Esophagus squamous epithelium (tissue), 5 donors: ENCODE measurements around the gene NECTIN2. TPM values are rescaled to one million over a fixed set of nuclear protein-coding genes. Genes with fewer than 3 reads are reported as not detected.
A peak's percentile ranks its signal among the peaks of the same experiment; 100 is the strongest.

Source experiments
- DNase-seq: peaks from one replicate; lab custom pipeline; 2025; lab: John Stamatoyannopoulos, UW
- H3K27ac ChIP-seq, 4 donors: fragments of 200-600 bp; sonication (generic); one replicate each; pipeline ENCODE4 v1.5.1; 2016 to 2019; ENCODE audit warnings: mild to moderate bottlenecking in 1 of 4
- H3K27me3 ChIP-seq, 4 donors: fragments of 200-600 bp; sonication (generic); 1 replicate in 3 of 4; 2 replicates in 1 of 4; pipeline versions ENCODE4 v1.5.1 to v1.6.0; 2017 to 2021; ENCODE audit warnings: antibody characterized with exemption in 1 of 4
- H3K36me3 ChIP-seq, 3 donors: fragments of 200-600 bp; sonication (generic); one replicate each; pipeline ENCODE4 v1.5.1; 2016 to 2019
- H3K4me1 ChIP-seq, 3 donors: fragments of 200-600 bp; sonication (generic); one replicate each; pipeline ENCODE4 v1.5.1; 2017 to 2019
- H3K4me3 ChIP-seq, 4 donors: fragments of 200-600 bp; sonication (generic); 1 replicate in 3 of 4; 2 replicates in 1 of 4; pipeline ENCODE4 v1.5.1; 2016 to 2019; ENCODE audit warnings: mild to moderate bottlenecking in 2 of 4, moderate library complexity in 1 of 4
- H3K9me3 ChIP-seq, 3 donors: fragments of 200-600 bp; sonication (generic); one replicate each; pipeline ENCODE4 v1.5.1; 2016 to 2019
- POLR2A ChIP-seq, 4 donors: fragments of 450-650 bp; IDR thresholded peaks; one replicate each; pipeline ENCODE4 v1.6.1; 2017; ENCODE audit warnings: antibody characterized with exemption in 4 of 4, mild to moderate bottlenecking in 4 of 4, moderate library complexity in 3 of 4
- WGBS, 2 donors: methylation state at CpG; one replicate each; pipeline ENCODE4 v1.1.5; 2018; 5-methylcytosine and 5-hydroxymethylcytosine counted together
- intact Hi-C: fragments of 100-400 bp; cut with DNase I; formaldehyde crosslinking; loops from one replicate; pipeline ENCODE4 v1.15.0; 2022
- total RNA-seq, 4 donors: library from RNA; depleted of rRNA; stranded (reverse); fragments of >200 nt; gene quantifications; one replicate each; pipeline ENCODE4 v1.1.0, GENCODE V29; 2016
- TF ChIP-seq, protein P1 (sequence below), 6 experiments: fragments of 450-650 bp in 4 of 6; fragments of 200-600 bp in 2 of 6; sonication (generic) in 2 of 6; IDR thresholded peaks; one replicate each; pipeline ENCODE4 v1.5.1; 2016 to 2019; ENCODE audit warnings: antibody characterized with exemption in 6 of 6, mild to moderate bottlenecking in 4 of 6, moderate library complexity in 4 of 6
- donor health status: DM: yes; HTN: yes; CAD: no.

NECTIN2 gene
- 100 to 1,000 TPM in 1 of 4 donors, 10 to 100 TPM in 3; 42.9 to 103 (median 60.9) TPM for total RNA-seq

DNA sequence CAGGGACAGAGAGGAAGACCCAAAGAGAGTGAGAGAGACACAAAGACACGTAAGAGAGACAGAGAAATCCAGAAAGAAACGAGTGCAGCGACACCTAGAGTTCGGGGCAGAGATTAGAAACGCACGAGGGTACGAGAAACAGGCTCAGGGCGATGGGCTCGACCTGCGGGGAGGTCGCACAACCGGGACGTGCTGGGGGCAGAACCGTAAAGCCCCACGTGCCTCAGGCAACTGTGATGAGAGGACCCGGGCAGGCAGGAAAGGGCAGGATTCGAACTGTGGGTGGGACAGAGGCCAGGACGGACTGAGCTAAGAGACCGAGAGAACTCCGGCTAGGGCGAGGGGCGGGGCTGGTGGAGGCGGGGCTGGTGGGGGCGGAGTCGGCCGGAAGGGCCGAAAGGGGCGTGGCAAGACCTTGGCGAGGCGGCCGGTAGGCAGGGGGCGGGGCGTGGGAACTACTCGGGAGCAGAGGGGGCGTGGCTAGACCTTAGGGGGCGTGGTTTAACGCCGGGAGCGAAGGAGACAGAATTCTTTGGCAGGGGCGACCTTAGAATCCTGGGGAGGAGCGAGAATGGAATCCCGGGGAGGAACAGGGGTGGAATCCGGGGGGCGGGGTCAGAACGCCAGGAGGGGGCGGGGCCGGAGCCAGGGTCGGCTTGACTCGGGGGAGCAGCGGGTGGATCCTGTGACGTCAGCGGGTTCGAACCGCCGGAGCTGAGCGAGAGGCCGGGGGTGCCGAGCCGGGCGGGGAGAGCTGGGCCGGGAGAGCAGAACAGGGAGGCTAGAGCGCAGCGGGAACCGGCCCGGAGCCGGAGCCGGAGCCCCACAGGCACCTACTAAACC, at the start of gene NECTIN2:
Gene NECTIN2, plus strand, starts transcription at position 686 of the 843 bp plus-strand sequence. CDS start 229 bp downstream, outside the sequence.
- H3K27ac ChIP-seq: peak within 1 kb of the TSS; percentile 95 to 99 (median 96)
- no peaks in the 10 kb centered on the region for H3K36me3 ChIP-seq
- H3K4me3 ChIP-seq: peak within 1 kb of the TSS; percentile 72 to 100 (median 76)
- intact Hi-C loops: loop anchor here (10.0 kb wide), 1 partner anchor 121 kb away; no protein-coding TSS in a partner anchor
- WGBS, 2 donors: 1% methylated on average over 38 to 42 of the region's 67 CpGs
- H3K4me1 ChIP-seq: peaks cover 21 to 62% (median 27%) of the 10 kb centered on the region in 3 donors
- peak in 3 of 4 donors; percentile 88 to 96 (median 89) for TF ChIP-seq POLR2A (IDR thresholded peaks at IDR 0.05)
- TF ChIP-seq, protein P1, sequence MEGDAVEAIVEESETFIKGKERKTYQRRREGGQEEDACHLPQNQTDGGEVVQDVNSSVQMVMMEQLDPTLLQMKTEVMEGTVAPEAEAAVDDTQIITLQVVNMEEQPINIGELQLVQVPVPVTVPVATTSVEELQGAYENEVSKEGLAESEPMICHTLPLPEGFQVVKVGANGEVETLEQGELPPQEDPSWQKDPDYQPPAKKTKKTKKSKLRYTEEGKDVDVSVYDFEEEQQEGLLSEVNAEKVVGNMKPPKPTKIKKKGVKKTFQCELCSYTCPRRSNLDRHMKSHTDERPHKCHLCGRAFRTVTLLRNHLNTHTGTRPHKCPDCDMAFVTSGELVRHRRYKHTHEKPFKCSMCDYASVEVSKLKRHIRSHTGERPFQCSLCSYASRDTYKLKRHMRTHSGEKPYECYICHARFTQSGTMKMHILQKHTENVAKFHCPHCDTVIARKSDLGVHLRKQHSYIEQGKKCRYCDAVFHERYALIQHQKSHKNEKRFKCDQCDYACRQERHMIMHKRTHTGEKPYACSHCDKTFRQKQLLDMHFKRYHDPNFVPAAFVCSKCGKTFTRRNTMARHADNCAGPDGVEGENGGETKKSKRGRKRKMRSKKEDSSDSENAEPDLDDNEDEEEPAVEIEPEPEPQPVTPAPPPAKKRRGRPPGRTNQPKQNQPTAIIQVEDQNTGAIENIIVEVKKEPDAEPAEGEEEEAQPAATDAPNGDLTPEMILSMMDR (IDR thresholded peaks at IDR 0.05): peak; percentile 64 to 87 (median 74)
- no peaks in the 10 kb centered on the region for H3K9me3 ChIP-seq
- peak; percentile 85 for DNase-seq
- H3K27me3 ChIP-seq: peaks cover 0 to 3% (median 0%) of the 10 kb centered on the region in 4 donors

DNA sequence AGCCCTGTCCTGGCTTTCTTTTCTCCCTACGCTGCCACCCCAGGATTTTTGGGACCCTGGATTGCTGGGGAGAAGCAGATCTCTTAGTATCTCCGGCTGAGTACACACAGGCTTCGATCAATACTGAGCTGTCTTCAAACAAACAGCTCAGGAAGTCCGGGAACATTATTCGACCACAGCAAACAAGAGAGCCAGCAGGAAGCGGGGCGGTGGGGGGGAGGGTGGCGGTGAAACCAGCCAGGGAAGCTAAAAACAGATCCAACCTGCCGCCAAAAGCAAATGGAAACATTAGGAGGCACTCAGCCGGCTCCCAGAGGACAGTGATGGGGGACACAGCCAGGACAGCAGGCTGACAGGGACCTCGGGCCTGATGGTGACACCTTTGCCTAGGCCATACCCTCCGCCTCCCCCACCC, 49.4 kb upstream of the NECTIN2 start:
- intact Hi-C loops: loop anchor here (5.0 kb wide), 1 partner anchor 46 kb away; no protein-coding TSS in a partner anchor
- no peak for DNase-seq
- 50 to 62% methylated on average over 9 to 11 of the region's 12 CpGs for WGBS, 2 donors

DNA sequence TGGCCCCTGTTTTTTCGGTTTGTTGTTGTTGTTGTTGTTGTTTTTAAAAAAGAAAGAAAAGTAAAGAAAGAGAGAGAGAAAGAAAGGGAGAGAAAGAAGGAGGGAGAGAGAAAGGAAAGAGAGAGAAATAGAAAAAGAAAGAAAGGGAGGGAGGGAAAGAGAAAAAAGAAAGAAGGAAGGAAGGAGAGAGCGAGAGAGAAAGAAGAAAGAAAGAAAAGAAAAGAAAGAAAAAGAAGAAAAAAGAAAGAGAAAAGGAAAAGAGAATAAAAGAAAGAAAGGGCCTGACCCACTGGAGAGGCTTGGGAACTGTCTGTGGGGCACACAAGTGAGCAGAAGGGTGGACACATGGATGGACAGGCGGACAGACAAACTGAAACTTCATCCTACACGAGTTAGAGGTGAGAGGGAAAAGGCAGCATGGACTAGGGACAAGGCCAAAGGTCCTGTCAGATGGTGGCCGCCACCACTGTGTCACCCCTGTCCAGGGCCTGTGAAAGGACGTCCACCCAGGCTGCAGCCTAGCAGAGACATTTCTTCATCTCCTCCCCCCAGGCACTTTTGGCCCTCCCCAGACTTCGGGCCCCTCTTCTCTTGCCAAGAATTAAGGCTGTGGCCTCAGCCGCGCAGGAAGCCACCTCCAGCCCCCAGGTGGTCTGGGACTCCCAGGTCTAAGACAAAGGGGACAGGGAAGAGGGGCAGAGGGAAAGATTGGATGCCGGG, 46.3 kb upstream of the NECTIN2 start:
- H3K36me3 ChIP-seq: peaks cover 0 to 52% (median 0%) of the 10 kb centered on the region in 3 donors
- TF ChIP-seq POLR2A (IDR thresholded peaks at IDR 0.05): no peak
- TF ChIP-seq, protein P1 (IDR thresholded peaks at IDR 0.05): no peak
- intact Hi-C loops: loop anchor here (5.0 kb wide), 1 partner anchor 43 kb away; no protein-coding TSS in a partner anchor
- no peak for DNase-seq
- WGBS, 2 donors: 64 to 67% methylated on average over 7 to 10 of the region's 10 CpGs
- H3K27ac ChIP-seq: no peak overlapping the region
- peaks cover 0 to 7% (median 0%) of the 10 kb centered on the region in 3 donors for H3K4me1 ChIP-seq
- H3K9me3 ChIP-seq: no peaks in the 10 kb centered on the region
- no peaks in the 10 kb centered on the region for H3K27me3 ChIP-seq
- no peak overlapping the region for H3K4me3 ChIP-seq

More for the DNA sequence above, 49.4 kb upstream of the NECTIN2 start:
- TF ChIP-seq POLR2A (IDR thresholded peaks at IDR 0.05): no peak
- TF ChIP-seq, protein P1 (IDR thresholded peaks at IDR 0.05): no peak
- Histone ChIP-seq H3K27ac (peak overlapping the region in 3 of 4 donors; percentile 41 to 69 (median 50)), H3K36me3 (peaks cover 0 to 73% (median 0%) of the 10 kb centered on the region in 3 donors), H3K4me1 (peaks cover 0 to 7% (median 0%) of the 10 kb centered on the region in 3 donors), H3K27me3 (no peaks in the 10 kb centered on the region), H3K4me3 (no peak overlapping the region), H3K9me3 (no peaks in the 10 kb centered on the region)

DNA sequence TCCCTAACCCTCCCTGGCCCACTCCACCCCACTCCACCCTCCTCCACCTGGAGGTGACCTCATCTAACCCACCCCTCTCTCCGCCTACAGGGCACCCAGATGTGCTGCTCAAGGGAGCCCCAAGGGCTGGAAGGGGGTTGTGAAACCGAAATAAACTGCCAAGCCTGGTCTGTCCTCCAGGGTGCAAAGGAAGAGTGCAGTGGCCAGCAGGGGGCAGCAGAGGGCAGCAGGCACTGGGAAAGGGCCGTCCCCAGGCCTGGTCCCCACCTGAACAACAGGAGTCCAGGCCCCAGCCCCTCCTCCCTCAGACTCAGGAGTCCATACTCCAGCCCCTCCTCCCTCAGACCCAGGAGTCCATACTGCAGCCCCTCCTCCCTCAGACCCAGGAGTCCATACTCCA, 45.6 kb upstream of the NECTIN2 start:
- Histone ChIP-seq H3K4me3 (no peak overlapping the region), H3K9me3 (no peaks in the 10 kb centered on the region), H3K27me3 (no peaks in the 10 kb centered on the region), H3K4me1 (peaks cover 0 to 7% (median 0%) of the 10 kb centered on the region in 3 donors), H3K27ac (no peak overlapping the region), H3K36me3 (peaks cover 0 to 46% (median 0%) of the 10 kb centered on the region in 3 donors)
- 0% methylated on average over 1 to 2 of the region's 3 CpGs for WGBS, 2 donors
- intact Hi-C loops: no loop called here
- TF ChIP-seq, protein P1 (IDR thresholded peaks at IDR 0.05): peak; percentile 72 to 97 (median 91)
- no peak for TF ChIP-seq POLR2A (IDR thresholded peaks at IDR 0.05)
- no peak for DNase-seq
